Activated T-cell treated with anti-CD3 and anti-CD28 coated beads, Interleukin-2, amount 50 U/mL, for 72 hours (primary cell): ENCODE results near the gene PLD6. TPM values are rescaled to one million over a fixed set of nuclear protein-coding genes. Genes with fewer than 3 reads are reported as not detected.

Experiments
- ATAC-seq, 2 donors: fragments of 150-1000 bp; cut with Tn5 transposase; replicated peaks in 1 of 2; 2 replicates each; pipeline ENCODE4 v1.10.0; 2021; ENCODE audit warnings: moderate library complexity in 2 of 2, mild to moderate bottlenecking in 1 of 2
- DNase-seq, 2 donors: peaks; one replicate each; pipeline ENCODE4 v3.0.0; 2021 to 2022; ENCODE audit warnings: mixed read lengths in 1 of 2
- H3K27ac Mint-ChIP-seq: one replicate; pipeline ENCODE4 v1.8.0; 2022; ENCODE audit warnings: mild to moderate bottlenecking, moderate library complexity, mixed read lengths
- H3K27me3 Mint-ChIP-seq: one replicate; pipeline ENCODE4 v1.8.0; 2022; ENCODE audit warnings: low read depth, mixed read lengths
- H3K36me3 Mint-ChIP-seq, 2 donors: one replicate each; pipeline ENCODE4 v1.8.0; 2022; ENCODE audit warnings: mixed read lengths in 2 of 2, mild to moderate bottlenecking in 1 of 2; ENCODE audit not compliant: insufficient read depth in 2 of 2
- H3K4me1 Mint-ChIP-seq: one replicate; pipeline ENCODE4 v1.8.0; 2022; ENCODE audit warnings: low read depth, mixed read lengths
- H3K4me3 Mint-ChIP-seq, 2 donors: one replicate each; pipeline ENCODE4 v1.8.0; 2022; ENCODE audit warnings: mild to moderate bottlenecking in 2 of 2, mixed read lengths in 2 of 2, moderate library complexity in 2 of 2
- H3K9me3 Mint-ChIP-seq, 2 donors: one replicate each; pipeline ENCODE4 v1.8.0; 2022; ENCODE audit warnings: mixed read lengths in 2 of 2
- total RNA-seq, 2 donors: library from RNA; stranded (reverse); gene quantifications; one replicate each; pipeline ENCODE4 v1.2.3, GENCODE V29; 2022

Gene PLD6
- total RNA-seq, 2 donors from 2014 or later = 6.8 to 8.0 TPM

DNA sequence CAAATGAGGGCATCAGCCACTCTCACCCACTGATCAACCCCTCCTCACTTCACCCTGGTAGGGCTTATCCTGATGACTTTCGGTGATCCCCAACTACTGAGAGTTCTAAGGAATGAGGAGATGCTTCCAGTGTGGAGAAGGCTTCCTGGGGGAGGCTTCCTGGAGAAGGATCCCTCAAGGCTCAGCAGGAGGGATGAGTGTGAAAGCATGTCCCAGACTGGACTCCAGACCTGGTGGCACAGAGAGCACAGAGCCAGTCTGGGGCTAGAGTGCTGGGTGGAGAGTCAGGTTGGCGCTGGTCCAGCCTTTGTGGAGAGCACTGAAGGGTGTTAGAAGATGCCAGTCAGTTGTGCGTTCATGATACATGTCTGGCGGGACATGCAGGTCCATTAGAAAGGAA, 53.7 kb downstream of the PLD6 start:
- Mint-ChIP-seq H3K27me3 (no peaks in the 10 kb centered on the region), H3K4me3 (no peak overlapping the region), H3K27ac (peak overlapping the region; percentile 13), H3K36me3 (peaks cover 6 to 13% of the 10 kb centered on the region in 2 donors), H3K4me1 (peaks cover 49% of the 10 kb centered on the region), H3K9me3 (no peaks in the 10 kb centered on the region)
- ATAC-seq (no peak), DNase-seq (no peak)

DNA sequence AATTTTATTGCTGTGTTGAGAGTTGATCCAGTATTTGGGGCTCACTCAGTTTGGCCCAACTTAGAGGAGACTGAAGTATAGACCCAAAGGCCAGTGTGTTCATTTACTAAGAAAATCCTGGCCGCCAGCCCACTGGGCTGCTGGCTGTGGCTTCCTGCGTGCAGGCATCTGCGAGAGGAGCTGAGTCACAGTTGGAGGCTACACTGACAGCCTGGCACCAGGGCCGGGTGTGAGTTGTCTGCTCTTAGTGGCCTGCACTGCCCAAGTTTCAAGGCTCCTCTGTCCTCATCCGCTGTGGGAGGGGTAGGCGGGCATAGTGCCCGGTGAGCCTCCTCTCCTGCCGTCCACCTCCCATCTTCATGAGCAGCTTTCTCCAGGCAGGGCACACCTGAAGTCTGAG, 54.2 kb downstream of the PLD6 start:
- Mint-ChIP-seq H3K9me3 (no peaks in the 10 kb centered on the region), H3K4me3 (peak overlapping the region; percentile 47 to 78), H3K4me1 (peaks cover 49% of the 10 kb centered on the region), H3K27me3 (no peaks in the 10 kb centered on the region), H3K36me3 (peaks cover 6 to 13% of the 10 kb centered on the region in 2 donors), H3K27ac (peak overlapping the region; percentile 76)
- peak; percentile 53 to 66 for DNase-seq
- ATAC-seq = peak; percentile 63 to 66

DNA sequence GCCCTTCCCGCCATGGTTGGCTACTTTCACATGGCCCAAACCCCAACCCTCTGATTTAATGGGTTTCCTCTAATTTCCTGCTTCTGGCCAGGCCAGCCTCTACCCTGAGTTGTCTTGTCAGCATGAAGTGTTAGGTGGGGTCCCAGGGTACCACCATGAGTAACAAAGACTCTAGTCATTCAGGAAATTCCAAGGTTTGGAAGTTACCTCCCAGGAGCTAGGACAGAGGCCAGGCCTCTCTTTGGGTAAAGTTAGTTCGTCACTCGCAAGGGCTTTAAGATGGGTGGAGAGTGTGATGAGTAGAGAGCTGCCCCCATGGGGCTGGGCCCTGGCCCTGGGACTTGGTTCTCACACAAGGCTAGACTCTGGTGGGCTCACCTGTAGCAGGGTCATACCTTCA, 54.6 kb downstream of the PLD6 start:
- H3K4me3 Mint-ChIP-seq = peak overlapping the region; percentile 47 to 78
- peaks cover 49% of the 10 kb centered on the region for H3K4me1 Mint-ChIP-seq
- peaks cover 6 to 13% of the 10 kb centered on the region in 2 donors for H3K36me3 Mint-ChIP-seq
- DNase-seq = no peak
- no peak for ATAC-seq
- no peaks in the 10 kb centered on the region for H3K27me3 Mint-ChIP-seq
- no peaks in the 10 kb centered on the region for H3K9me3 Mint-ChIP-seq
- H3K27ac Mint-ChIP-seq = peak overlapping the region; percentile 76

DNA sequence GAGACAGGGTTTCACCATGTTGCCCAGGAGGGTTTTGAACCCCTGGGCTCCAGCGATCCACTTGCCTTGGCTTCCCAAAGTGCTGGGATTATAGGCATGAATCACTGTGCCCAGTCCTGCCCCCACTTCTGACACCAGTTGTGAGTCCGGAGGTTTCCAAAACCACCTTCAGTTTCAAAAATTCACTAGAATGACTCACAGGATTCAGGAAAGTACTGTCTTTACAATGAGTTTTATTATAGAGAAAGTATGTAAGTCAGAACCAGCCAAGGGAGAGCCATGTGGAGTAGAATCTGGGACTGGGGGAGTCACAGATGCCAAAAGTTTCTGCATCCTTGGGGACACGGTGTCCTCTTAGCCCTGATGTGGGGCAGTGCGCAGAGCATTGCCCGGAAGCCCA, 55.1 kb downstream of the PLD6 start:
- ATAC-seq (peak; percentile 67 to 76), DNase-seq (peak; percentile 47 to 49)
- Mint-ChIP-seq H3K36me3 (peaks cover 6 to 13% of the 10 kb centered on the region in 2 donors), H3K4me3 (peak overlapping the region; percentile 47 to 78), H3K27ac (peak overlapping the region; percentile 76), H3K9me3 (no peaks in the 10 kb centered on the region), H3K27me3 (no peaks in the 10 kb centered on the region), H3K4me1 (peaks cover 49% of the 10 kb centered on the region)

Other genes starting within 250 kb of the PLD6 start
- not detected for gene TNFRSF13B, start 234.2 kb downstream of the PLD6 start, total RNA-seq
- 100 to 1,000 TPM; 110 to 128 TPM for gene MPRIP, start 163.9 kb downstream of the PLD6 start, total RNA-seq
- gene FLCN, start 30.8 kb upstream of the PLD6 start, total RNA-seq = 10 to 100 TPM; 27.3 to 29.2 TPM
- 10 to 100 TPM; 77.7 to 89.0 TPM for gene COPS3, start 74.9 kb upstream of the PLD6 start, total RNA-seq
- 10 to 100 TPM in 1 of 2 donors, 1 to 10 TPM in 1; 8.7 to 11.0 TPM for gene NT5M, start 97.0 kb upstream of the PLD6 start, total RNA-seq